Neural progenitor cell (in vitro differentiated cells): Measurements from ENCODE around the gene LACTB.

Experiments used
- EZH2 ChIP-seq: fragments of 200-600 bp; sonication (generic); IDR thresholded peaks from 2 replicates; pipeline ENCODE4 v1.6.1; 2017; ENCODE audit warnings: antibody characterized with exemption, mild to moderate bottlenecking, moderate library complexity
- TF ChIP-seq, protein P1 (sequence below): fragments of 200-600 bp; sonication (generic); IDR thresholded peaks from 2 replicates; pipeline ENCODE4 v1.5.1; 2017; ENCODE audit warnings: antibody characterized with exemption, mild to moderate bottlenecking

DNA sequence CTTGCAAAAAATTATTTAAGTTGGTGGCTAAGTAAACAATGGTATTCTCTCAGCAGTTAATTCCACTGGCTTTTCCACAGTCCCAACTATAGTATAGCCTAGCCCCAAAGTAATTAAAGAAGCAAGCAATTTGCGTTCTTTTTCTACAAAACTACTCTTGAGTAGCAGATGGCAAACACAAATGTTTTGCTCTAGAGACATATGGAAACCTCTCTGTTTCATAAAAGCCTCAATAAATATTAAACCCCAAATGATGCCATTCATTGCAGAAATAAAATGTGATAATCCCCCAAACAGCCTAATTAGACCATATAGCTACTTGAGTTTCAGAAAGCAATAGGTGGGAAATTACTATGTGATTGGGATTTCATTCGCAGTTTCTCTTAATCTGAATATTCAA is 59.1 kb downstream of the LACTB start:
- TF ChIP-seq, protein P1, sequence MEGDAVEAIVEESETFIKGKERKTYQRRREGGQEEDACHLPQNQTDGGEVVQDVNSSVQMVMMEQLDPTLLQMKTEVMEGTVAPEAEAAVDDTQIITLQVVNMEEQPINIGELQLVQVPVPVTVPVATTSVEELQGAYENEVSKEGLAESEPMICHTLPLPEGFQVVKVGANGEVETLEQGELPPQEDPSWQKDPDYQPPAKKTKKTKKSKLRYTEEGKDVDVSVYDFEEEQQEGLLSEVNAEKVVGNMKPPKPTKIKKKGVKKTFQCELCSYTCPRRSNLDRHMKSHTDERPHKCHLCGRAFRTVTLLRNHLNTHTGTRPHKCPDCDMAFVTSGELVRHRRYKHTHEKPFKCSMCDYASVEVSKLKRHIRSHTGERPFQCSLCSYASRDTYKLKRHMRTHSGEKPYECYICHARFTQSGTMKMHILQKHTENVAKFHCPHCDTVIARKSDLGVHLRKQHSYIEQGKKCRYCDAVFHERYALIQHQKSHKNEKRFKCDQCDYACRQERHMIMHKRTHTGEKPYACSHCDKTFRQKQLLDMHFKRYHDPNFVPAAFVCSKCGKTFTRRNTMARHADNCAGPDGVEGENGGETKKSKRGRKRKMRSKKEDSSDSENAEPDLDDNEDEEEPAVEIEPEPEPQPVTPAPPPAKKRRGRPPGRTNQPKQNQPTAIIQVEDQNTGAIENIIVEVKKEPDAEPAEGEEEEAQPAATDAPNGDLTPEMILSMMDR: no peak
- TF ChIP-seq EZH2: no peak
